Heart left ventricle (tissue), 13 donors: ENCODE data around the gene SRP68.

Experiments used
- CTCF ChIP-seq, 12 donors: fragments of 200-600 bp; sonication (generic) in 4 of 12; IDR thresholded peaks; one replicate each; pipeline versions ENCODE4 v1.5.0 to v1.8.0; 2018 to 2022; ENCODE audit warnings: antibody characterized with exemption in 12 of 12, mild to moderate bottlenecking in 5 of 12
- POLR2A ChIP-seq, 2 donors: fragments of 450-650 bp; IDR thresholded peaks; one replicate each; pipeline ENCODE4 v1.6.1; 2017; ENCODE audit warnings: antibody characterized with exemption in 2 of 2, mild to moderate bottlenecking in 2 of 2, moderate library complexity in 2 of 2
- donor health status: ischemic (EF 13 %, LVEDD 7.1; RV severe dilation, severe dysfunction).
- donor health status: DM: no; HTN: yes; CAD: no.
- donor health status: DM: no; HTN: no; CAD: no.
- donor health status: ischemic (EF 25% LVEDD 6.9; RV normal size, moderate dysfunction).
- donor health status: ischemic (EF 25% LVEDD 5.7; RV mildly dilated, moderate dysfunction).
- donor health status: ischemic (EF 35%, LVEDD 5.7; RV mildly dilated, moderate dysfunction).
- donor health status: nonischemic (EF 11% LVEDD 7.7; RV severe dilation, severe dysfunction).
- donor health status: DM: yes; HTN: yes; CAD: no.
- donor health status: PGD.
- donor health status: ischemic (EF 29% LVEDD 5.4; RV normal size, mild dysfunction).
- donor health status: nonischemic (EF 23%, LVEDD 6.1; RV moderate dilation, normal function).

GRCh38 chr17:76025294-76025693 lies 47.0 kb downstream of the SRP68 start:
- no peak for TF ChIP-seq CTCF (IDR thresholded peaks at IDR 0.05)
- TF ChIP-seq POLR2A (IDR thresholded peaks at IDR 0.05), result no peak
